GM12801 (cell line): ENCODE data around the gene LYST.

ENCODE experiments used
- CTCF ChIP-seq: IDR thresholded peaks from one replicate; pipeline ENCODE4 v1.5.1; 2011; ENCODE audit warnings: control low read depth; ENCODE audit not compliant: insufficient read length; ENCODE audit errors: extremely low read depth

The LYST gene

GRCh38 chr1:235781807-235782206 is 84.9 kb downstream of the LYST start:
- TF ChIP-seq CTCF, result no peak

GRCh38 chr1:235779770-235780169 is 86.9 kb downstream of the LYST start:
- TF ChIP-seq CTCF, result no peak

- no peak for TF ChIP-seq CTCF
Observed at GRCh38 chr1:235776396-235776795, 90.3 kb downstream of the LYST start.

GRCh38 chr1:235775246-235775860 is 91.4 kb downstream of the LYST start:
- no peak for TF ChIP-seq CTCF

GRCh38 chr1:235767795-235768194 is 98.9 kb downstream of the LYST start:
- TF ChIP-seq CTCF, result no peak

GRCh38 chr1:235766794-235767285 is 99.9 kb downstream of the LYST start:
- no peak for TF ChIP-seq CTCF

GRCh38 chr1:235763962-235764361 is 102.7 kb downstream of the LYST start:
- no peak for TF ChIP-seq CTCF
